T47D (cell line): Measurements from ENCODE around the gene GSG1L2.

Experiments
- DNase-seq, 2 experiments: peaks; one replicate each; pipeline versions ENCODE4 v3.0.0 to v3.0.0-alpha.2; 2011 to 2012; ENCODE audit warnings: low read depth in 1 of 2, low spot score in 1 of 2
- JUND ChIP-seq: IDR thresholded peaks from 2 replicates; pipeline ENCODE4 v1.6.1; 2012; ENCODE audit warnings: low read depth
- in situ Hi-C: cut with HindIII; loops from 2 replicates; pipeline ENCODE4 v1.10.0; 2016; ENCODE audit warnings: low sequenced_read_pairs, low pct_unique_long_range_greater_than_20kb

The GSG1L2 gene

DNA sequence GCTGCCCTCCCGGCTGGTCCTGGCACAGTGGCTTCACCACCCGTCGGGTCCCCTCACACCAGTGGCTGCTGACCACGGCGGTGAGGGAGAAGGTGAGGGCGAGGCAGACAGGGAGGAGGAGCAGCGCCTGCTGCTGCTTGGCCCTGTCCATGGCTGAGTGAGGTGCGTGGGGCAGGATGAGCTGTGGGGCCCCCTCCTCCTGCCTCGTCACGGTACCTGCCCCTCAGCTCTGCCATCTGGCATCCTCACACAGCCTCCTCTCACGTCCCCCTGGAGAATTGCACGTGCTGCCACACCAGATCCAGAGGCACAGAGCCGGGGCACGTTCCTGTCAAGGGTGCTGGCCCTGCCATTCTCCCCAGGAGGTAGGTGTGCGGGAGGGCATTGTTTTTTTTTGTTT lies at the start of gene GSG1L2:
GSG1L2 (minus strand) TSS at position 159 of the 400 bp plus-strand sequence; CDS start at position 151, 8 bp downstream.
- no peak for TF ChIP-seq JUND
- no peak for DNase-seq
- in situ Hi-C loops: no loop called here

DNA sequence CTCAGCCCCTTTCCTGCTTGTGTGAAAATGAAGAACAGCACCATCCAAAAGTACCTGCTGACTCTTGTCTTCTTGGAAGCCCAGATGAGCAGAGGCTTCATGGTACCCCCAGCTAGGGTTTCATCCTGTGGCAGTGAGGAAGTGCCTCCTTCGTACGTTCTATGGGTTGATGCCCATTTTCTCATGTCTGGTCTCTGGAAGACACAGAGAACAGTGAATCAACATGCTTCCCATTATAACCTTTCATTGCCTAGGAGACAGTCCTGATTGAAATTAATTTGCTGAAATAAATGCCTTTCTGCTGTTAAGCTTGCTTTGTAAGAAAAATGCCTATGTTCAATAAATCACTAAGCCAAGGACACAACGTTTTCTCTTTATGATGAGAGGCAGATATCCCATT lies 46.7 kb upstream of the GSG1L2 start:
- in situ Hi-C loops: no loop called here
- DNase-seq: no peak
- no peak for TF ChIP-seq JUND

DNA sequence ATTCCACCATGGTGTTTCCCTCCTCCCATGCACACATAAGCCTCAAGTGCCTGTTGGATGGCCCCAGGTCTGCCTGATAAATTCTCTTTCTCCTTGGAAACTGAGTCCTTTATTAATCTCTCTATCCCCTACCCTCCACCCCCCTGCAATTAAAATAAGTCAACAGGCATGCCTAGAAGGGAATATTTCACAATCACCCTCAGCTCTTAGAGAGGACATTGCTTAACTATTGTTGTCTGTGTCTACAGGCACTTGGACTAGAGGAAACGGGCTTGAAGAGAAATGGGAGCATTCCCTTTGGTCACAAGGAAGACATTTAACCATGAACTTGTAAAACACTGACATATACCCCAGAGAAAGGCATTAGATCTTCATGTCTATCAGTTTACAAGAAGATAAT lies 43.7 kb upstream of the GSG1L2 start:
- in situ Hi-C loops: no loop called here
- DNase-seq: no peak

DNA sequence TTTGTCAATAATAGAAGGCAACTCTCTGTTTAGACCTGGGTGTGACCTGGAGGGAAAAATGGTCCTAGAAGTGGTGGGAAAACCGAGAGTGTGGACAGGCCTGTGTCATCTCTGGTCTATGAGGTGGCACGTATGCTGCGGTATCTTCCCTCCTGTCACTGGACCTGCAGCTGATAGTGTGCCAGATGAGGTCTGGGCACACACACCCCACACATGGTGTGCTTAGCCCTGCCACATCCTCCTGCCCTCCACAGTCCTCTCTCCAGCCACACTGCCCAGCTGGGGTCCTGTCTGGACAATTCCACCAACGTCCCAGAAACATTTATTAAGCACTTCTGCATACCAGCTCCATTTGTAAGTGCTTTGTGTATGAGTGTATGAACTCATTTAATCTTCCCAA lies 41.1 kb upstream of the GSG1L2 start:
- TF ChIP-seq JUND: no peak
- no peak for DNase-seq
- in situ Hi-C loops: no loop called here

More for the DNA sequence above, 43.7 kb upstream of the GSG1L2 start:
- TF ChIP-seq JUND: no peak

DNA sequence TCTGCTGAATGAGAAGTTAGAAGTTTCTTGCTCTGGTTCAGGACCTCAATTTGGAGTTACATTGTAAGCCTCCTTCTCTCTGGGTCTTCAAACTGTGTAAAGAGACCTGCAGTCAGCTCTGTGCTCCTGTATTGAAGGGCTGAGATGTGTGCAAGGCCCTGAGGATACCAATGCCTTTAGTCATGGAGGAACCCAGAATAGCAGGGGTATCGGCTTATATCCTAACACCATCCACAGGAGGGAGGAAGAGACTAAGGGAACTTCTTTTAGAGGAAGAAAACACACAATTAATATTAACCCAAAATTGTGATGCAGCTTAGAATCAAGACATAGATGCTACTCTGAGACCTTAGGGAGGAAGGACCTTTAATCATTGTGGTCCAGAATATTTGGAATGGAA lies 40.3 kb upstream of the GSG1L2 start:
- no peak for TF ChIP-seq JUND
- in situ Hi-C loops: no loop called here
- DNase-seq: no peak

DNA sequence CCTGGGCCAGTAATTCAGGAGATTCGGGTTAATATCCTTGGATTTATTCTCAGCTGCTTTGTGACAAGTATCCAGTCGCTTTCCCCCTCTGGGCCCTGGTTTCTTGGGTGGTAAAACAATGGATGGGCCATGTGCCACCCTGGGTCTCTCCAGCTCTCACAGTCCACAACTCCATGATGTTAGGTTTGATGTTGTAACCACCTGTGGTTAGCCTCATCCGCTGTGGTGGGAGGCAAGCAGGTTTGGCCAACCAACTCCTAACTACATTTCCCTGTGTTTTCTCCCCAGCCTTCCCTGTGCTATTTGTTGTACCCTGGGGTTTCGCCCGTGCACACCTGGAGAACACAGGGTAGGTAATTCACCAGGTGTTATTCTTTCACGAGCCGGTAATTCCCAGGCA lies 39.0 kb upstream of the GSG1L2 start:
- in situ Hi-C loops: no loop called here
- no peak for TF ChIP-seq JUND
- no peak for DNase-seq

DNA sequence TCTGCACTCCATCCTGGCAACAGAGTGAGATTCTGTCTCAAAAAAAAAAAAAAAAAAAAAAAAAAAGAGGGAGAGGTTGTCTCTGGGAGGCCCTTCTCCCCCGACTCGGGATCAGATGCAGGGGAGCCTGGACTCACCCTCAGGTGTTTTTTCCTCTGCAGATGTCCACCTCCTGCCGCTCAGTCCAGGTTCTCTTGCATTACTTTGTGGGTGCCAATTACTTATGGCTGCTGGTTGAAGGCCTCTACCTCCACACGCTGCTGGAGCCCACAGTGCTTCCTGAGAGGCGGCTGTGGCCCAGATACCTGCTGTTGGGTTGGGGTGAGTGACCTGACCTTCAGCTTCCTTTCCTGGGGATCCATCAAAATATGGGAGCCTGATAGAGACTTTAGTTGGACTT lies 37.9 kb upstream of the GSG1L2 start:
- no peak for TF ChIP-seq JUND
- no peak for DNase-seq
- in situ Hi-C loops: no loop called here

DNA sequence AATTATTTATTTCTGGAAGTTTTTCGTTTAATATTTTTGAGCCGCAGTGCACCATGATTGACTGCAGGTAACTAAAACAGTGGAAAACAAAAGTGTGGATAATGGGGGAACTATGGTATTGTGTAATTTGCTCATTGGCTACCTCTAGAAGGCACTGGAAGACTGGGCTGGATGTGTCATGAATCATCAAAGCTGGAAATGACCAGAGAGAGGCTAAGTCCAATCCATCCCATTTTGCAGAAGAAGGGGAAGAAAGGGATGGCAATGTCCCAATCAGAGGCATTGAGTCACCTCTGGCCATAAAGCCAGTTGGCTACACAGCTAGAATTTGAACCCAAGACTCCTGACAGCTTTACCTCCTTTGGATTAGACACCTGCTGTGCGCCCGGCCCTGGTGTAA lies 33.2 kb upstream of the GSG1L2 start:
- in situ Hi-C loops: no loop called here
- DNase-seq: no peak
- TF ChIP-seq JUND: no peak

DNA sequence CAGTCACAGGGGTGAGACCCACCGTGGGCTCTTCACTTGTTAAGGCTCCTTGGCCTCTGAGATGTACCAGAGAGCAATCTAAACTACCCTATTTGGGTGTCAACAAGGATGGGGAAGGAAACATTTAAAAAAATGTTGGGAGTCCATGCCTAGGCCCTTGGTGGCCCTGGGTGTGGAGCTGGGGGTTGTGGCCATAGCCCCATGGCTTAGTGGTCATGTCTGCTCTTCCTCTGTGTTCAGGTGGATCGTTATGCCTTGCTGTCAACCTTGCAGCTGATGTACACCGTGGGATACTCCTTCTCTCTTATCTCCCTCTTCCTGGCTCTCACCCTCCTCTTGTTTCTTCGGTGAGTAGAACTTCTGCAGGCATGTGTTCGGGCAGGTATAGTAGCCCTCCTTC lies 32.4 kb upstream of the GSG1L2 start:
- no peak for DNase-seq
- in situ Hi-C loops: no loop called here
- no peak for TF ChIP-seq JUND

DNA sequence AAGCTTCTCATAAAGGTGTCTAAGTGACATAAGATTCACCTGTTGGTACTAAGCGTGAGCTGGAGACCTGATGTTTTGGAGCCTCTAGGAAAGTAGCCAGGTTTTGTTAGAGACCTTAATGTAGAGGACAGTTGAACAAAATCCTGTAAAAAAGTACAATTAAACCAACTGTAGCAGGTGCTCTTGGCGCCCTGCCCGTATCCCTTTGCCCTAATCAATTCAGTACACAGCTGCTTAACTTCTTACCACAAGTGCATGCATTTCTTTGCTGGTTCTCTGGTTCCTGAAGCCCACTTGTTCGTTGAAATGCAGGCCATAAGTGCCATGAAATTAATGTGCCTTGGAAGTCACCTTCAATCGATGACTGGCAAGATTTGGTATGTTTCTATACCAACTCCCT lies 28.3 kb upstream of the GSG1L2 start:
- in situ Hi-C loops: no loop called here
- DNase-seq: no peak
- no peak for TF ChIP-seq JUND

DNA sequence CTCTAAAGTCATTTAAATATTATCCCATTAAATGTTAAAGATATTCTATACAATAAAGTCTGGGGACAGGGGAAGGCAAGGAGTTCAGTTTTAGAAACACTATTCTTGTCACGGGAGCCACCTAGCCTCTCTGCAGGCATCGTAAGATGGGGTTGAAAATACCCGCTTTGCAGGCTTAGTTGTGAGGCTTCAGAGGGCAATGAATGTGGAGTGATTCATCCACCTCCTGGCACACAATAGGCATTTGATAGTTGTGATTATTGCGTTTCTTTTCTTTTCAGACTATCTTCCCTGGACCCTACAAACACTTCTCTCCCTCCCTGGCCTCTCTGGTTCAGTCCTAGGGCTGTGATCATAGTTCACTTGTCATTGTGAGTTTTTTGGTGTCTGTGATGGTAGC lies 23.4 kb upstream of the GSG1L2 start:
- TF ChIP-seq JUND: no peak
- no peak for DNase-seq
- in situ Hi-C loops: no loop called here

DNA sequence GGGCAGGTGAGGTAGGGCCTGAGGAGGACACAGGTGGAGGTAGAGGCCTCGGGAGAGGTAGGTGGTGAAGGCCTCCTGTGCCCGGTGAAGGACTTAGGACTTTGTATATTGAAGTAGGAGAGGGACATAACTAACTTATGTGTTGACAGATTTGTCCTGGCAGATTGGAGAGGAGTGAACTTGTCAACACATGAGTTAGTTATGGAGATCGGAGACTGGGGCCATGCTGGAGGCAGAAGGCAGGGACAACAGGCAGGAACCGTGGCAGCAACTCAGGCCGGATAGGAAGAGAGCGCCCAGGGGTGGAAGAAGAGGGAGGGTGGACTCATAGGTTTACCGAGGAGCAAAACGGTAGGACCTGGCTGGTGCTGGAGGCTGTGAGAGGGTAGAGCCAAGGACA lies 22.3 kb upstream of the GSG1L2 start:
- no peak for DNase-seq
- in situ Hi-C loops: no loop called here
- TF ChIP-seq JUND: no peak

DNA sequence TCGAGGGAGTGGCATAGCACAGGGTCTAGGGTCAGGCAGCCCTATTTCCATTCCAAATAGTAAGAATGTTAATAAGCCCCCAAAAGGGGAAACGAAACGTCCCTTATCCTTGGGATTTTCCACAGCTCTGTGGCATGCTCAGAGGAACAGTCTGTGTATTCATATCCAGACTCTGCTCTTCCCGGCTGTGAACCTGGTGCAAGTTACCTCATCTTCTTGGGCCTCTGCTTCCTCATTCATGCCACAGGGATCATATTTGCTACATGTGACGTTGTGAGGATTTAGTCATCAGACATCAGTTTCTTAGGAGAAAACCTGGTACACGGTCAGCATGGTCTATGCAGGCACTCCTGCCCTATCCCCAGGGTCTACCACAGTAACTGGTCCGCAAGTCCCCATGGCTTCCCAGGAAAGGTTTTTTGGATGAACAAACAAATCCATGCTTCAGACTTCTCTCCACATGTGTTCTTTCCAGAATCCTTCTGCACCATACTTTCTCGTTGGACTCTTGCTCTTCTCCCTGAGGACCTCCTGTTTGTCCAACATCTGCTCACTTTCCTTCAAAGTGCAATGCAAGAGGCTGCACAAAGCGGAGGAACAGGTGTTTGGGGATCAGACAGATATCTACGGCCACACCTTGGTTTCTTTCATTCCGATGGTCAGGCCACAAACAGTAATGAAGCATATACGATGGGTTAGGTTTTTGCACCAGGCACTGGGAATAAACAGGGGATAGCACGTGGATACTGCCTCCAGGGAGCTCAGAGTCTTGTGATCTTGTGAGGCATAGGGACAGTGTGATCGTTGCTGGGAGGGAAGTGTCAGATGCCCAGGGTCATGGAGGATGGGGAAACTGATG lies 21.5 kb upstream of the GSG1L2 start:
- no peak for TF ChIP-seq JUND
- DNase-seq: no peak
- in situ Hi-C loops: no loop called here
